ENCODE data around the gene GDPD4. TPM values are rescaled to one million over a fixed set of nuclear protein-coding genes. Genes with fewer than 3 reads are reported as not detected.

The GDPD4 gene
- total and polyA plus RNA-seq, 7 donors = not detected

GRCh38 chr11:77310721-77311120, 9.2 kb upstream of the GDPD4 start:
- Histone ChIP-seq H3K27me3 (no peaks in the 10 kb centered on the region), H3K9me3 (no peaks in the 10 kb centered on the region), H3K27ac (no peak overlapping the region), H3K4me1 (no peaks in the 10 kb centered on the region), H3K4me3 (no peak overlapping the region), H3K36me3 (no peaks in the 10 kb centered on the region)
- no peak for DNase-seq
- intact Hi-C loops (cut with DNase I) = no loop called here
- TF ChIP-seq POLR2A (IDR thresholded peaks at IDR 0.05) (no peak), CTCF (IDR thresholded peaks at IDR 0.05) (no peak), EP300 (IDR thresholded peaks at IDR 0.05) (no peak), POLR2AphosphoS5 (IDR thresholded peaks at IDR 0.05) (no peak)
- WGBS, 2 donors = 88 to 94% methylated on average over 5 of the region's 5 CpGs

GRCh38 chr11:77309401-77310085, 8.1 kb upstream of the GDPD4 start:
- intact Hi-C loops (cut with DNase I) = no loop called here
- no peak for TF ChIP-seq EP300 (IDR thresholded peaks at IDR 0.05)
- no peak for TF ChIP-seq POLR2AphosphoS5 (IDR thresholded peaks at IDR 0.05)
- TF ChIP-seq POLR2A (IDR thresholded peaks at IDR 0.05) = no peak
- no peak for TF ChIP-seq CTCF (IDR thresholded peaks at IDR 0.05)
- 81 to 84% methylated on average over 5 of the region's 5 CpGs for WGBS, 2 donors
- Histone ChIP-seq H3K27me3 (no peaks in the 10 kb centered on the region), H3K9me3 (no peaks in the 10 kb centered on the region), H3K4me1 (no peaks in the 10 kb centered on the region), H3K4me3 (no peak overlapping the region), H3K27ac (no peak overlapping the region), H3K36me3 (no peaks in the 10 kb centered on the region)
- DNase-seq = no peak

GRCh38 chr11:77308838-77309237, 7.4 kb upstream of the GDPD4 start:
- intact Hi-C loops (cut with DNase I) = no loop called here
- Histone ChIP-seq H3K27me3 (no peaks in the 10 kb centered on the region), H3K4me3 (no peak overlapping the region), H3K36me3 (no peaks in the 10 kb centered on the region), H3K9me3 (no peaks in the 10 kb centered on the region), H3K4me1 (no peaks in the 10 kb centered on the region), H3K27ac (no peak overlapping the region)
- no peak for DNase-seq
- TF ChIP-seq CTCF (IDR thresholded peaks at IDR 0.05) (no peak), POLR2AphosphoS5 (IDR thresholded peaks at IDR 0.05) (no peak), POLR2A (IDR thresholded peaks at IDR 0.05) (no peak), EP300 (IDR thresholded peaks at IDR 0.05) (no peak)

- intact Hi-C loops (cut with DNase I) = no loop called here
- Histone ChIP-seq H3K27me3 (no peaks in the 10 kb centered on the region), H3K4me3 (no peak overlapping the region), H3K4me1 (no peaks in the 10 kb centered on the region), H3K36me3 (no peaks in the 10 kb centered on the region), H3K27ac (no peak overlapping the region), H3K9me3 (no peaks in the 10 kb centered on the region)
- 89 to 92% methylated on average over 2 of the region's 2 CpGs for WGBS, 2 donors
- no peak for DNase-seq
- no peak for TF ChIP-seq EP300 (IDR thresholded peaks at IDR 0.05)
- no peak for TF ChIP-seq POLR2AphosphoS5 (IDR thresholded peaks at IDR 0.05)
- no peak for TF ChIP-seq POLR2A (IDR thresholded peaks at IDR 0.05)
These were observed 1.8 kb upstream of the GDPD4 start for GRCh38 chr11:77303328-77303727.

- intact Hi-C loops (cut with DNase I) = no loop called here
- Histone ChIP-seq H3K27ac (no peak overlapping the region), H3K4me3 (no peak overlapping the region), H3K9me3 (no peaks in the 10 kb centered on the region), H3K27me3 (no peaks in the 10 kb centered on the region), H3K4me1 (no peaks in the 10 kb centered on the region), H3K36me3 (no peaks in the 10 kb centered on the region)
- WGBS, 2 donors = 71 to 81% methylated on average over 3 of the region's 3 CpGs
- TF ChIP-seq POLR2A (IDR thresholded peaks at IDR 0.05) (no peak), EP300 (IDR thresholded peaks at IDR 0.05) (no peak), POLR2AphosphoS5 (IDR thresholded peaks at IDR 0.05) (no peak), CTCF (IDR thresholded peaks at IDR 0.05) (no peak)
- no peak for DNase-seq
These were observed 1.3 kb upstream of the GDPD4 start for GRCh38 chr11:77302752-77303151.

Measured in sigmoid colon (tissue), 7 donors.